GM12875 (cell line): ENCODE data around the gene IFNA8.
"Not testable (repeated sequence)": the region's sequence is repeated elsewhere in the genome, so short reads cannot be mapped to it uniquely, and the experiment has no call there.

Source experiments
- H3K4me3 ChIP-seq: one replicate; pipeline ENCODE4 v1.5.1; 2011; ENCODE audit warnings: low read depth, low read length, control low read depth
- CTCF ChIP-seq: IDR thresholded peaks from 2 replicates; pipeline ENCODE4 v1.5.1; 2011; ENCODE audit warnings: low read depth, mild to moderate bottlenecking, control low read depth, inconsistent platforms, low read length, moderate library complexity, borderline replicate concordance; ENCODE audit not compliant: insufficient read depth

The IFNA8 gene

DNA sequence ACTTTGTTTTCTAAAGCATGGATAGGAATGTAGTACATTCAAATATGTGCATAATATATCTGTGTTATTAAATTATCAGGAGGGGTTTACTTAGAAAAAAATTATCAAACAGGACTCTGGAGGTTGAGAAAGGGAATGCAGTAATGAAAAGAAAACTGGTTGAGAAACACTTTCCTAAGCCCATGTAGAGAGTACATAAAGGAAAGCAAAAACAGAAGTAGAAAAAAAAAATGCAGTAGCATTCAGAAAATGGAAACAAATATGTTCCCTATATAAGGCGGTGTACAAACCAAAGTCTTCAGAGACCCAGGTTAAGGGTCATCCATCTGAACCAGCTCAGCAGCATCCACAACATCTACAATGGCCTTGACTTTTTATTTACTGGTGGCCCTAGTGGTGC is at the start of gene IFNA8:
Gene IFNA8, plus strand, starts transcription at position 301 of the 400 bp plus-strand sequence. Its CDS starts 60 bp downstream, at position 361.
- H3K4me3 ChIP-seq = no peak within 1 kb of the TSS
- no peak for TF ChIP-seq CTCF

DNA sequence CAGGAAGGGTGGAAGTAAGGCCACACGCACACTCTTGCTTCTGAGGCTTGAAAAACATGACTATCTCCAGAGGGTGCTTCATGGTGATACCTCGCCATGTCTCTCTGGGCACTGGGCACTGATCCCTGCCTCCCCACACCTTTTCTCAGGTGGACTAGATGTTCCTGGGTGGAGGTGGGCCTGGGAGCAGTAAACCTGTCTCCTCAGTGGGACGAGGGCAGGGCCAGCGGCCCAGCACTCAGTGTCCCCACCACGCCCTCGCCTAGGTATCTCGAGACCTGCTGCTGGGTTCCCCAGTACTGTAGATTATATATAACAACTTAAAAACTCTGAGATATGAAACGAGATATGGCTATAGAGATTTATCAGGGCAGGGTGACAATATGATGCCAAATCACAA is 46.6 kb upstream of the IFNA8 start:
- H3K4me3 ChIP-seq = no peak overlapping the region

GRCh38 chr9:21367169-21367568 is 41.7 kb upstream of the IFNA8 start:
- not testable (repeated sequence) for H3K4me3 ChIP-seq

More for the DNA sequence above, 46.6 kb upstream of the IFNA8 start:
- no peak for TF ChIP-seq CTCF

- TF ChIP-seq CTCF = no peak
- no peak within 1 kb of the TSS for H3K4me3 ChIP-seq
Measured at GRCh38 chr9:21367957-21368356, 41.0 kb upstream of the IFNA8 start, which contains the start of gene IFNA13. TSS of gene IFNA13 (minus strand) at chr9:21368057. CDS start at chr9:21368010, 47 bp downstream.

DNA sequence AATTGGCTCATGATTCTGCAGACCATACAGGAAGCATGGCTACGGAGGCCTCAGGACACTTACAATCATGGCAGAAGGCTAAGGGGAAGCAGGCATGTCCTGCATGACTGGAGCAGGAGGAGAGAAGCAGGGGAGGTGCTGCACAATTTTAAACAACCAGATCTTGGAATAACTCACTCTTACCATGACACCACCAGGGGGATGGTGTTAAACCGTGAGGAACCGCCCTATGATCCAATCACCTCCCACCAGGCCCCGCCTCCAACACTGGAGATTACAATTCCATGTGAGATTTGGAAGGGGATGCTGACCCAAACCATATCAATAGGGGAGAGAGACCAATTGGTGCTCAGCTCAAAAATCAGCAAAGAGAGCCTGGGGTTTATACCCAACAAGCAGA is 37.5 kb upstream of the IFNA8 start:
- H3K4me3 ChIP-seq = not testable (repeated sequence)

DNA sequence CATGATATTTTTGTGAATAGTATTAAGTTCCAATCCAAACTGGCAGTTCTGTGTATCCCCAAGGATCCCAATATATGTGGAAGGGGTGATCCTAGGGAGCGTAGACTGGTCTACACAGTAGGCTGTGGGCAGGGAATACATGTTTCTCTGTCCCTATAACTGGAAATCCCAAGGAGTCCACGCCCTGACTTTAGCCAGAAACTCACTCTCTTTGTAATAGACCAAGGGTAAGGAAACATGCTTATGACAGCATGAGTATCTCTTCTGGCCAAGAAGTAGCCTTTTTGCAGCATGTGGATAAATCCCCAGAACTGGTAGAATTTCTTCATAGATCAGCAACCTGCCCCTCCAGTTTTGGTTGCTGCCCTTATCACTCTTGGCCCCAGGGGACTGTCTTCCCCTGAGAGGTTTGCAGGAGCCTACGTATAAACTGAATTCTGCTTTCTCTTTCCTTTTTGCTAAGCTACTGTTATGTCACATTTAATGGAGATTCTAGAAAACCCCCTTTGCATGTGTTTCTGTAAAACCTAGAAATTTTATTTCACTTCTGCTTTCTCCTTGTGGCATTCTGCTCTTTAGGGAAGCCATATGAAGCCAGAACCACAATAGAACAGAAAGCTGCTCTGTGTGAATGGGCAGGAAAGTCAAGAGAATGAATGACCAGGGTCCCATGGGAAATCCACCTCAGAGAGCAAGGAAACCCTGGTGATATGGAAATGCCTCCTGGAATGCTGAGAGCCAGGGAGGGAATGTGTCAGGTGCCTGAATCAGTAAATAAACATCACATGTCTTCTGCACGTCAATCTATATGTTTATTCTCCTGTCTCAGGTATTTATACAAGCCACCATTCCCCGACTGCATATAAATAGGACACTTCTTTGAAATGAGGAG is 27.2 kb upstream of the IFNA8 start:
- peak overlapping the region; percentile 15 for H3K4me3 ChIP-seq
- no peak for TF ChIP-seq CTCF

DNA sequence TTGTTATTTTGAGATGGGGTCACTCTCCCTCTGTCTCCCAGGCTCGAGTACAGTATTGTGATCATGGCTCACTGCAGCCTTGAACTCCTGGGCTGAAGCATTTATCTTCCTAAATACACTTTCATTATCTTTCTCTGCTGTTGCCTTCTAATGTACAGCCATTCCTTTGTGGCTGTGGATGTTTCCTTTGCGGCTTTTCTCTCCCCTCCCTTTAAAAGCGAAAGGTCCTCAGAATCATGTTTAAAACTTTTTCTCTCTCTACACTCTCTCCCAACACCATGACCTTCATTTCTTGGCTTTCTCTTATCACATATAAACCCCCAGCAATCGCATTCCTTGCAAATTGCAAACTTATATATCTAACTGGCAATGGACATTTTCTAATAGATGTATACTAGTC is 25.3 kb upstream of the IFNA8 start:
- TF ChIP-seq CTCF = no peak

DNA sequence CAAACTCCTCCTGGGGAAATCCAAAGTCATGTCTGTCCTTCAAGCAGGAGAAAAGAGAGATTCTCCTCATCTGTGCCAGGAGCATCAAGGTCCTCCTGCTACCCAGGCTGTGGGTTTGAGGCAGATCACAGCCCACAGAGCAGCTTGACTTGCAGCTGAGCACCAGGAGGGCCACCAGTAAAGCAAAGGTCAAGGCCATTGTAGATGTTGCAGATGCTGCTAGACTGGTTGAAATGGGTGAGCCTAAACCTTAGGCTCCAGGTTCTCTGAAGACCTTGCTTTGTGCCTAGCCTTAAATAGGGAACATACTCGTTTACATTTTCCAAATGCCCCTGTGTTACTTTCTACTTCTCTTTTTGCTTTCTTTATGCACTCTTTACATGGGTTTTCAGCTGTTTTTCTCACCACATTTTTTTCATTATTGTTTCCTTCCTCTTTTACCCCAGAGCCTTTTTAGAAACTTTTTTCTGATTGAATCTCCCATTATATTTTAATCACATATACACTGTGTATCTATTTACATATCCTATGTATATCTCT is 23.7 kb upstream of the IFNA8 start, which contains the start of gene IFNA2:
Gene IFNA2, minus strand, starts transcription at position 268 of the 540 bp plus-strand sequence. Its CDS starts 69 bp downstream, at position 199.
- no peak within 1 kb of the TSS for H3K4me3 ChIP-seq
- no peak for TF ChIP-seq CTCF

More for the DNA sequence above, 25.3 kb upstream of the IFNA8 start:
- H3K4me3 ChIP-seq = no peak overlapping the region
